ENCODE measurements around the gene CLCN4.

Gene CLCN4

DNA sequence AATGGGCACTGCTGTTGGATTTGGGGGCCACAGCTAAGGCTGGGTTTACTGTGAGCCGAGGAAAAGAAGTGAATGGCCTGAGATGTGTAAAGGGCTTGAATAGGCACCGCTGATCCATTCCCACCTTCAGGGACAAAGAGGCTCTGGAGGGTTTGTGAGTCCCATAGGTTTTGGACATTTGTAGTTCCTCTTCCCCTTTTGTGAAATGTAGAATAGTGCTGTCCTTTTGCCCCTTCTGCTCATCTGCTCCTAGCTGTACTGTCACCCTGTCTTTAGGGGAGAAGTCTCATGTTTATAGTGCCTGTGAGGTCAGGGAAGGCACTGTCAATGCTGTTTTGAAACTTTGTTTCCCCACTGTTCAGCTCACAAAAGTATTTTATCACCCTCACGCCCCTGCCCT lies 26.4 kb upstream of the CLCN4 start:
- no peak for DNase-seq (ENCODE audit: low spot score)

DNA sequence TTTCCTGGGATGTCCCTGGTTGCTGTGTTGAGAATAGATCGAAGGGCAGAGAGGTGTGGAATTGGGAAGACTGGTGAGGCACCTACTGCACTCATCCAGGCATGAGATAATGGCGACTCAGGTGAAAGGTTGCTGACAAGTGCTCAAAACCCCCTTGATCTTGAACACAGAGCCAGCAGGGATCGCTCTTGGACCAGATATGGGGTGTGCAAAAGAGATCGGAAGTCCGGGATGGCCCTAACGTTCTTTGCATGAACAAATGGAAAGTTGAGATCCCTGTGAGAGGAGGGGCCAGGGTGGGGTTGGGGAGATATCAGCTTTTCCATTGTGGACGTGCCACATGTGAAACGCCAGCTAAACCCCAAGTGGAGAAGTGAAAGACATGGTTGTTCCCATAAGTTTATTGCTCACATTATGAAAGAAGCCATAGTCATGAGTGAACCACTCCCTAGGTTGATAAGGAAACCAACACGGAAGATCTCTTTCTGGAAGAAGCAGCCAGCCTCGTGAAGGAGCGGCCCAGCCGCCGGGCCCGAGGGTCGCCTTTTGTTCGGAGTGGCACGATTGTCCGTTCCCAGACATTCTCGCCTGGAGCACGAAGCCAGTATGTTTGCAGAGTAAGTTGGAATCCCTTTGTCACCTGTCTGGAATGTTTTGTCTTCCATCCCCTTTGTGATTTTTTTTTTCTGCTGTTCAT lies 22.6 kb upstream of the CLCN4 start:
- DNase-seq (ENCODE audit: low spot score): no peak

DNA sequence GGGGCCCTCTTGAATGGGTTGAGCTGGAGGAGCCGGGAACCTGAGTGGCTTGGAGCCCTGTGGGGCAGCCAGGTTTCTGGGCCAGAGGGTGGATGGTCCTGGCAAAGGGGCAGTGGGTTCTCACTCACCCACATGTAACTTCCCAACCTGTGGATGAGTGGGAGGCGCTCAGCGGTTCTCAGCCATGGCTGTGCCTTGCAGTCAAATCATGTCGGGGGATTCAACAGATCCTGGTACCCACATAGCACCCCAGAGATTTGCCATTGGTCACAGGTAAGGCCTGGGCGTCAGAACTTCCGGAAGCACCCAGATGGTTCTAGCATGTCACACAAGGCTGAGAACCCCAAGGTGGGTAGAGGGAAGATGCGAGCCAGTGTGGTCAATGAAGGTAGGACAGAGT lies 21.9 kb upstream of the CLCN4 start:
- no peak for DNase-seq (ENCODE audit: low spot score)

DNA sequence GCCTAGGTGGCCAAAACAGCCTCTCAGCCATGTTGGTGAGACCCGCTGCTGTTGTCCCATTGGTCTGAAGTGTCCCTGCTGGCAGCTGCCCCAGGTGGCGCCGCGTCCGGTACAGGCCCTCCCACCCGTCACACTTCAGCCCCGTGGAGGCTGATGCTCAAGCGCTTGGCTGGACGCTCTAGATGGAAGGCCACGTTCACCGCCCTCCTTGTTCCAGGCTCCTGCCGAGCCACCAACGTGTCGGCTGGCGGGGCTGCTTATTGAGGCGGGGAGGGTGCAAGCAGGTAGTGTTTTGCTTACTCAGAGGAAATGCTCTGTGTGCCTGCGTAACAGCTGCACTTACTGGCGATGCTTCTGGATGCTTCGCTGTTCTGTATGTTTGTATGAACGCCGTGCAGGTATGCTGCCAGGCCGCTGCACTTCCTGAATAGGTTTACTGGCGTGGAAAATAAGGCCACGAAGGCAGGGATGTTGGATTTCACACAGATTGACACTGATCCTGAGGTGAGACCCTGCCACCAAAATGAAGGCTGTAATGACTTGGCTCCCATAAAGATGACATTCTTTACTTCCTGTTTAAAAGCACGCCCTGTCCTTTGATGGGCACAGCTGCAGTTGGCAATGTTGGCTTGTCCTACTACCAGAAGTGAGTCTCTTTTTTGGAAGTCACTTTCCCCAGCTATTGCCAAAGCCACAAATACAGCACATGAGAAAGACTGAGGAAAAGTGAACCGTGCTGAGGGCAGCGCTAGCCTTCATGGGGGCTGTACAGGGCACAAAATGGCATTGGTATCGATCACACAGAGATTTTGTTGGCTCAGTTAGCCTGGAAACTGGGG lies 21.0 kb upstream of the CLCN4 start:
- DNase-seq (ENCODE audit: low spot score): no peak

DNA sequence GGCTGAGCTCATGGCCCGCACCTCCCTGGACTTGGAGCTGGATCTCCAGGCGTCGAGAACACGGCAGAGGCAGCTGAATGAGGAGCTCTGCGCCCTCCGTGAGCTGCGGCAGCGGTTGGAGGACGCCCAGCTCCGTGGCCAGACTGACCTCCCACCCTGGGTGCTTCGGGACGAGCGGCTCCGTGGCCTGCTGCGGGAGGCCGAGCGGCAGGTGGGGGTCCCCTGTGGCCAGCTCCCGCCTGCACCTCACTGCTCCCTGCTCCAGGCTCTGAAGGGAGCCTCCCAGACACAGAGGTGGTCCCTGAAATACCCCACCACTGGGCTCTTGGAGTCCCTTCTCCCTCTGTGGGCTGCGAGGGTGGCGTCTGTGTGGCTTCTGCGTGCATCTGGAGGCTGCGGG lies 18.0 kb upstream of the CLCN4 start:
- DNase-seq (ENCODE audit: low spot score): no peak

DNA sequence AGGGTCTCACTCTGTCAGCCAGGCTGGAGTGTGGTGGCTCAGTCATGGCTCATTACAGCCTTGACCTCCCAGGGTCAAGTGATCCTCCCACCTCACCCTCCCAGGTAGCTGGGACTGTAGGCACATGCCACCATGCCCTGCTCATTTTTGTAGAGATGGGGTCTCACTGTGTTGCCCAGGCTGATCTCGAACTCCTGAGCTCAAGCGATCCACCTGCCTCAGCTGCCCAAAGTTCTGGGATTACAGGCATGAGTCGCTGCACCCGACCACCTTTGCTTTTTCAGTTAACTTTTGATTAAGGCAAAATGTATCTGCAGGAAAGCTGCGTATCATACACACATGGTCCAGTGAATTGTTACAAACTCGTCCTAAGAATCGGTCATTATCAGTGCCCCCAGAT lies 16.5 kb upstream of the CLCN4 start:
- DNase-seq (ENCODE audit: low spot score): no peak

DNA sequence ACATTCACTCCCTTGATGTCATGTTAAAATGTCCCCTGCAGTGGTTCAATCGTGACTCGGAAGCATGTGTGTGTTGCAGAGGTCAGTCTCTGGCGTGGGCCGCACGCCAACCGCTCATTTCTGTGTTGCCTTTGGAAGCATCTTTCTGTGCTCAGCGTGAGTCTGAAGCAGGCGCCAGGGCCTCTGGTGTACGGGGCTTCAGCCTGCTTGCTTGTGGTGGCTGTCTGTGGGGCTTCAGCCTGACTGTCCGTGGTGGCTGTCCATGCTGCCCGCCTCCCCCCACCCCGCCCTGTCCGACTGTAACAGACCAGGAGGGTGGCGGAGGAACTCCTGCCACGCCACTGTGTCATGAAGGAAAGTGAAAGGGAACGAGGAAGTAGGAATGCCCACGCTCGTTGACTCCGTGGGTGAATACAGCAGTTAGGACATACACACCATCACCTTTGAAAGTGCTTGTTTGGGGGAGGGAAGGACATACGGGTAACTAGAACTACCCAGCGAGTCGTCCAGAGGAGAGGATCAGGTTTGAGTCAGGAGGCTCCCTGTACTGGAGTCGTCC lies 14.7 kb upstream of the CLCN4 start:
- no peak for DNase-seq (ENCODE audit: low spot score)

DNA sequence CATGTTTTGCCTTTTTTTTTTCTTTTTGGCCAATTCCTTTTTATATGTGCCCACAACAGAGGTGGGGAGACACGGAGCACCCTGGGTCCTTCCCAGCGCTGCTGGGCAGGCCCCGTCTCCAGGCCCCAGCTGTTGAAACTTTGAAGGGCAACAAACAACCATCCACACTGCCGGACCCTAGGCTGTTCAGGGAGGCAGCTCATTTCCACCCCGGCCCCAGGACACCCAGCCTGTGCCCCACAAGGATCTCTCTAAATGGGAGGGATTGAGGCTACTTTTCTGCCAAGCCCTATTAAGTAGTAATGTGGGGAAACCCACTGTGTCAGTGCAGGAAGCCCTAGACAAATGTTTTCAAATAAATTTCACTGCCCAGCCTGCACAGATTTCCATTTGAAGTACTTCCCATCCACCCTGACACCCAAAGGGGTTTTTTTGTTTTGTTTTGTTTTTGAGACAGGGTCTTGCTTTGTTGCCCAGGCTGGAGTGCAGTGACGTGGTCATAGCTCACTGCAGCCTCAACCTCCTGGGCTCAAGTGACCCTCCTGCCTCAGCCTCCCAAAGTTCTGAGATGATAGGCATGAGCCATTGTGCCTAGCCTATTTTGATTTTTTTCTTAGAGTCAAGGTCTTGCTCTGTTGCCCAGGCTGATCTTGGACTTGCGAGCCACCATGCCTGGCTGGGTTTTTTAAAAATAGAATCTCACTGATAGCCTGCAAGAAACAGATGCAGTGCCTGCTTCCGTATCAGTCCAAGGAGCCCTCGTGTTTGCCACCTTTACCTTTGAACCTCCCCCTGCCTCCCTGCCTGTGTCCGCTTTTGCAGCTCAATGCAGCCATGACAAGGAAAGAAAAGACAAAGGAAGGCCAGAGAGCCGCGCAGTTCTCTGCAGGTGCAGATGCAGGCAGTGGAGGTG lies 13.4 kb upstream of the CLCN4 start:
- DNase-seq (ENCODE audit: low spot score): no peak

DNA sequence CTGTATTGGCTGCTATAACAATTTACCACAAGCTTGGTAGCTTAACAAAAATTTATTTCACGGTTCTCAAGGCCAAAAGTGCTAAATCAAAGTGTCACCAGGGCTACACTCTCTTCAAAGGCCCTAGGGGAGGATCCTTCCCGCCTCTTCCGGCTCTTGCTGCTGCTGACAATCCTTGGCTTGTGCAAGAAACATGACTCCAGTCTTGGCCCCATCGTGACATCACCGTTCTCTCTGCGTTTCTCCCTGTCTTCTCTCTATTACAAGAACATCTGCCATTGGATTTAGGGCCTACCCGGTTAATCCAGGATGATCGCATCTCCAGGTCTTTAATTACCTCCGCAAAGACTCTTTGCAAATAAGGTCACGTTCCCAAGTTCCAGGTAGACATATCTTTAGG lies 10.4 kb upstream of the CLCN4 start:
- no peak for DNase-seq (ENCODE audit: low spot score)

DNA sequence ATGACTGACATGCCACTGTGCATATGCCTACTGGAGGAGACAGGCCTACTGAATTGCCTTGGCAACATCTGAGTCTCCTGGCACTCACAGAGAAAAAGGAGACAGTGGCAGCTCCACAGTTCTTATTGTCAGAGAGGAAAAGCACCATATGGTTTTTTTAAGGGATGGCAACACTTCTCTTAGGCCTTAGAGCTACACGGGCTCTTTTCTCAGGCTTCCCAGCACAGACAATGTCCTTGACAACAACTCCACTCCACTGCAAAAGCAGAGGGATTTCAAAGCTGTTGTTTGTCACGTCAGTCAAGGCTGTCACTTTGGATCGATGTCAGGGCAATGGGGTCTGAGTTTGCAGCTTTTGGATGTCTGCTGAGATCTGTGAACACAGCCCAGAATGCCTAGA lies 4.7 kb upstream of the CLCN4 start:
- no peak for DNase-seq (ENCODE audit: low spot score)

DNA sequence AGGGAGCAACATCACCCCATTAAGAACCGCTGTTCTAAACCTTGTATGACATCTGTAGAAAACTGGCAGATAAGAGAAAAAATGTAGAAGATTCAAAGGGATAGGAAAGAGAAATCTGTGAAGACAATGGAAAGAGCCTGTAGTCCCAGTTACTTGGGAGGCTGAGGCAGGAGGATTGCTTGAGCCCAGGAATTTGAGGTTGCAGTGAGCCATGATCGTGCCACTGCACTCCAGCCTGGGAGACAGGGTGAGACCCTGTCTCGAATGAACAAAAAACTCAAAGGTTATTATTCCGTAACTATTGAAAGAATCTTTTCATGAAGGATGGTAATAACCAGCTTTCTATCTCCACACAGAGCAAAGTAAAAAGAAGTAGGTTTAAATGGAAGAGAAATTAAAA lies 1.6 kb upstream of the CLCN4 start:
- no peak for DNase-seq (ENCODE audit: low spot score)

DNA sequence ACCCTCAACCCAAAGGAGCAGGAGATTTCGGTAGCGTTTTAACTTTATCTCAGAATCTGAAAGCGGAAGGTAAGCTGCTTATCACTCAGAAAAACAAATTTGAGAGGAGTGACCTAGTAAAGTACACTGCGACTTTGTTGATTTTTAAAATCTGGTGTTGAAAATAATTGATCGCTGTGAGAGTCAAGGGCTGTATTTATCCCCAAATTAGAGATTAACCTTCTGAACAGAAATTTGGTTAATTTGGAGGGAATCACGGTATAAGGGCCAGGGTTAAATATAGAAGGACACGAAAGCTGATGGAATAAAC lies 212 bp downstream of the CLCN4 start:
- DNase-seq (ENCODE audit: low spot score): no peak

DNA sequence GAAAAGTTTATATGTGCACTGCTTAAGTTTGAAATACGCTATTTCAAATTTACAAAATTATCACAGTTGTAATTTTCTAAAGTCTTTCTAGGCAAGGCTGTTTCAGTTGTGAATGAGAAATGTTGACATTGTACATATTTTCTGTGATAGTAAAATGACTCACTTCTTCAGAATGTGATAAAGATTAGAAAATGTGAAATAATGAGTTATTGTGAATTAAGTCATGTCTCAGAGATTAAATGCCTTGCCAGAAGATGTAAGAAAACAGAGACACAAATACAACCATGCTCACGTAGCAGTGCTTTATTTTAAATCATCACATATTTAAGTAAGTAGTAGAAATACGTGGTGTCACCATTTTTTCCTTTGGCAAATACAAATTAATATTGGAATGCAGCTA lies 768 bp downstream of the CLCN4 start:
- peak; percentile 28 for DNase-seq (ENCODE audit: low spot score)

DNA sequence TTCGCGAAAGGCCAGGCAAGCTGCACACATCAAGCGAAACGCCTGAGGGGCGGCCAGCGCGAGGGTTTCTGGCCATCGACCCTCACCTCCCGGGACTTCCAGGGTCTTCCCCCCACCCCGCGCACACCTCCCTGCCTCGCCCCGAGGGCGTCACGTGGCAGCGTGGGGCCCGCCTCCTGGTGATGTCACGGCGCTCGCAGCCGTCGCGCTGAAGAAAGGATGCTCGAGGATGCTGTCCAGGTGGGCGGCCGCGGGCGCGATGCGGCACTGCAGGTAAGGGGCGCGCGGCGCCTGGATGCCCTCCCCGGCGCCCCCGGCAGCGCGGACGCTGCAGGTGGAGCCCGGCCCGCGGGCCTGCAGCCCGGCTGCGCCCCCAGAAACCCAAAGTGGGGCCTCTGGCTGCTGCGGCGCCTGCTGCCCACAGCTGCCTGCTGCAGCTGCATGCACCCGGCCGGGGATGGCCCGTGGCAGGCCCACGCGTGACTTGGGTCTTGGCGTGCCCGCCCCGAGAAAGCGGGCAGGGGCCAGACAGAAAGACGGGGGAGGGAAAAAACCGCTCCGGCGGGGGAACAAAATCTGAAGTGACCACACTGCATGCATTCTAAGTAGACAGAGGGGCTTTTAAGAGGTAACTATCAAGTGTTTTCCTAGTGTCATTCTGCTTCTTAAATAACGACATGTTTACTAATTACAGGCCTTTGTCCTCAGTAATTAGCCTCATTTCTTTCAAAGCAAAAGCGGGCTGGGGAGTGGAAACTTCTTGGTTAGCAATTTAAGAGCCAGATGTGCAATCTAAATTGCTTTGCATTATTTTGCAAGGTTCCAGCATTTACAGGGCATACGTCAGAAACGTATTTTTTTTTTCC lies 1.7 kb downstream of the CLCN4 start:
- DNase-seq (ENCODE audit: low spot score): peak; percentile 70

DNA sequence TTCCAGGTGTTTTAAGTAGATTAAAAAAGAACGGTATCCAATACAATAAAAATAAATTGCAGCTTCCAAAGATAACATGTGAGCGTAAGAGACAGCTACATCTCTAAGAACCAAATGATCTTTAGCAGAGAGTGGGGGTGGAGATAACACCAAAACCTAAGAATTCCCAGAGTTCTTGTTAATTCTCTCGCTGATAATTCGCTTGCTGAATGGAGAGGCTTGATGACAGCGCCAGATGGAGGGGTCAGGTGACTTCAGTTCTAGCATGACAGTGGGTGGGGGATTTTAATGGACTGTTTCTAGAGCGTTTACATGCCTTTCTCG lies 2.3 kb downstream of the CLCN4 start:
- peak; percentile 52 for DNase-seq (ENCODE audit: low spot score)

DNA sequence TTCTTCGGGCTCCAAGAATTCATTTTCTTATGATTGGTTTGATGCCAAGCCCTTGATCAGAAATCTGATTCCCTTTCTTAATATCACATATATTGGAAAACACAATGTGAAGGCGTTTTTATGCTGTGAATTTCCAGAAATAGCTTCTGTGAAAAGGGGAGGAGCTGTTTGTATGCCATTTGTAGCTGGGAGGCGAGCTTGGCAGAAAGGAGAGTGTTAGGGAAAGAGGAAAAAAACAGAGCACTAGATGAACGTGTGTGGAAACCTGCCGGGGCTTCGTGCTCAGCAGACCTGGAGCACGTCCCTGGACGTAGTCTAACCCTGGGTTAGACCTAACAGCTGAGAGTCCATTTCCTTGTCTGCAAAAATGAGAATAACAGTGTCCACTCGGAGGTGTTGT lies 3.4 kb downstream of the CLCN4 start:
- no peak for DNase-seq (ENCODE audit: low spot score)

DNA sequence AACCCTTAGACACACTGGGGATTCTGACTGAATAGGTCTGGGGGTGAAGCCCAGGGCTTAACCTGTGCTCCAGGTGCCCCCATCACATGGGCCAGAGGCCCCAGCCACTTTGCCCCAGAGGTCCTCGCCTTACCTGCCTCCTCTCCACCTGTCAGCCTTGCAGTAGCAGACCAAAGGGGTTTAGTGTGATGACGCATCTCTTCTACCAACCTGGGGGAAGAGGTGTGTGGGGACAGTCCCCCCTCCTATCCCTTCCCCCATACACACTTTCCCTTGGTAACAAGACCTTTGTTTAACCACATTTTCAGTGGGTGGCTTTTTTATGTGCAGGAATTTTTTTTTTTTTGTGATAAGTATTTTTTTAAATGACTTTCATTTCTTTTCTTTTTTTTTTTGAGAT lies 6.3 kb downstream of the CLCN4 start:
- DNase-seq (ENCODE audit: low spot score): no peak

DNA sequence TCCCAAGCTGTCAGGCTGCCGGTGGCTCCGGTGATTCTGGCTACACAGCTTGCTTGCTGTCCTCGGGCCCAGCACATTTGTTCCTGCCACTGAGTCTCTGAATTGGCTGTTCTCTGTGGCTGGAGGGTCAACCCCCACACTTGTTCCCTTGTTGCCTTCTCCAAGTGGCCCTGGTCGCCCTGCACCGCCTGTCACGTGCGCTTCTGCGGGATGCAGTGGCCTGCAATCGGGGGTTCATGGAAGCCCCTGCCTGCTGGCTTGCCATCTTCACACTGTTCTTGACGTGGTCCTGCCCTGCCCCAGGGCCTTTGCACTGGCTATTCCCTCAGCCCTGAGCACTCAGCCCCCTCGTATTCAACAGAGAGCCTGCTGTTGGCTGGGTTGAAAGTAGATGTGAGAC lies 8.1 kb downstream of the CLCN4 start:
- DNase-seq (ENCODE audit: low spot score): no peak

DNA sequence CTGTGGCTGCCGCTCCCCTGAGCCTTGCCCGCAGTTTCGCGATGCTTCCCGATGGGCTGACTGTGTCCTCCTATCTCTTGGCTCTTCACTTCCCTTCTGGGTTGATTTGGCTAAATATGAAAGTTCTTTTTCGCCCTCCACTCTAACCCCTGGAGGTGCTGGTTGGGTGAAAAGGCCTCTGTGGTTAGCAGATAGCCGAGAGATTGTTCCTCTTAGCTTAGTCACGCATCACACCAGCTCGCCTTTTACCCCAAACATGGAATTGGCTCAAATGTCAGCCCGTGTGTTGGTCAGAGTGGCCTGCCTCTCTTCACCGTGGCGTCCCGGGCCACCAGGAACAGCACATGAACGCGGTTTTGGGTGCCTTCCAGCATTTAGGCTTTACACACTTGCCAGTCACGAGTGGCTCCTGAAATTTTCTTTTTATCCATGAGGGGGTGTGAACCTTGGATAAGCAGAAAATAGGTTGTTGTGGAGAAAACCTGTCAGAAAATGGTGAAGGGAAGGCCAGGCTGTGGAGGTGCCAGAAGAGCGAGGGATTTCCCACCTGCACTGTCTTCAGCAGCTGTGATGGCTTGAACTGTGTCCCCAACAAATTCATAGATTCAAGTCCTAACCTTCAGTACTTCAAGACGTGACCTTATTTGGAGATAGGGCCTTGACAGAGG lies 8.9 kb downstream of the CLCN4 start:
- peak; percentile 74 for DNase-seq (ENCODE audit: low spot score)

DNA sequence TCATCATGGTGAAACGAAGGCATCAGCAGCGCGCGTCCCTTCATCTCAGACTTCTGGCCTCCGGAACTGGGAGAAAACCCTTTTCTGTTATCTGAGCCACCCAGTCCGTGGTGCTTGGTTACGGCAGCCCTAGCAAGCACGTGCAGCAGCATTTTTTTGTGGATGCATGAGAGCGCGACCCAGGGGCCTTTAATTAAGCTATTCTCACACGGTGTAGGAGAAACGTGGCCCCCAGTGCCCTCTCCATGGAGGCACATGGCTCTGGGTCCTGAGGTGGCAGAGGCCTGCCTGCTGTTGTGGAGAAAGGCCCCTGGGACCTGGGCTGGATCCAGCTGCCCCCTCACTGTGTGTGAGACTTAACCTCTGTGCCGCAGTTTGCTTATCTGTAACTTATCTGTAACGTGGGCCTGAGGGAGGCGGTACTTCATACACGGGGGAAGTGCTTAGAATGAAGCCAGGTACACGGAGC lies 9.5 kb downstream of the CLCN4 start:
- DNase-seq (ENCODE audit: low spot score): peak; percentile 69

DNA sequence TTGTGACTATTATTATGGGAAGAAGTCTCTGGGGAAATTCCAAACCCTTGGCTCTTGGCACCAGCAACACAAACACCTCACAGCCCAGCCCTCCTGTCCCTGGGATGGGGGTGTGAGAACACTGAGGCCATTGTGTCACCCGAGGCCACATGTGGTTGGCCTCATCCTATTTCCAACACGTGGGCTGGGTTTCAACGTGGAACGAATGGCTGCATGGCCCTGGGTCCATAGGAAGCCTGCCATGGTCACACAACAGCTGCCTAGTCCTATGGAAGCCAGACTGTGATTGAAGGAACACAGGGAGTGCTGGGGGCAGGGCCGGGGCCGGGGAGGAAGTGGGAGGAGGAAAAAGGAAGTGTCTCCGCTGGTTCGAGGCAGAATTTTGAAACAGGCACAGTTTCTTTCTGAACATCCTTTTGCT lies 10.0 kb downstream of the CLCN4 start:
- DNase-seq (ENCODE audit: low spot score): no peak

Data from hematopoietic multipotent progenitor cell treated with erythropoietin and hydrocortisone succinate and interleukin-3 and kit ligand, for 17 days (in vitro differentiated cells).